Measurements from ENCODE around the gene SPDEF. TPM values are rescaled to one million over a fixed set of nuclear protein-coding genes. Genes with fewer than 3 reads are reported as not detected.

Gene SPDEF
- total RNA-seq, 4 donors from 2014 or later: 0.16 to 0.20 TPM; not detected in 2

GRCh38 chr6:34520645-34521462 lies 35.3 kb downstream of the SPDEF start:
- Histone ChIP-seq H3K27me3 (no peaks in the 10 kb centered on the region), H3K4me3 (no peak overlapping the region), H3K36me3 (no peaks in the 10 kb centered on the region), H3K4me1 (no peaks in the 10 kb centered on the region), H3K9me3 (no peaks in the 10 kb centered on the region), H3K27ac (no peak overlapping the region)
- DNase-seq (no peak), ATAC-seq (no peak)
- no peak for TF ChIP-seq POLR2A (IDR thresholded peaks at IDR 0.05)
- TF ChIP-seq CTCF (IDR thresholded peaks at IDR 0.05 in 4 of 5, conservative IDR thresholded peaks at IDR 0.05 in 1 of 5): no peak
- in situ Hi-C loops (cut with MboI; ENCODE audit: low sequenced_read_pairs in 4 of 4) (loop anchor here in 1 of 4 donors (10.0 kb wide), 1 partner anchor 84 kb away; no protein-coding TSS in a partner anchor), intact Hi-C loops (cut with DNase I; ENCODE audit: low total_unique reads) (no loop called here)

- Histone ChIP-seq H3K27ac (no peak overlapping the region), H3K27me3 (peaks cover 0 to 6% (median 5%) of the 10 kb centered on the region in 3 donors), H3K36me3 (no peaks in the 10 kb centered on the region), H3K4me1 (no peaks in the 10 kb centered on the region), H3K9me3 (no peaks in the 10 kb centered on the region), H3K4me3 (no peak overlapping the region)
- DNase-seq (no peak), ATAC-seq (no peak)
- no peak for TF ChIP-seq CTCF (IDR thresholded peaks at IDR 0.05 in 4 of 5, conservative IDR thresholded peaks at IDR 0.05 in 1 of 5)
- TF ChIP-seq POLR2A (IDR thresholded peaks at IDR 0.05): no peak
- in situ Hi-C loops (cut with MboI; ENCODE audit: low sequenced_read_pairs in 4 of 4): loop anchor here in 1 of 4 donors (10.0 kb wide), 1 partner anchor 85 kb away; no protein-coding TSS in a partner anchor
- intact Hi-C loops (cut with DNase I; ENCODE audit: low total_unique reads): no loop called here
Measured at GRCh38 chr6:34519971-34520644, 36.0 kb downstream of the SPDEF start.

GRCh38 chr6:34518669-34519365 lies 37.3 kb downstream of the SPDEF start:
- no peak overlapping the region for H3K4me3 ChIP-seq
- H3K27me3 ChIP-seq: peaks cover 0 to 10% (median 7%) of the 10 kb centered on the region in 3 donors
- TF ChIP-seq CTCF (IDR thresholded peaks at IDR 0.05 in 4 of 5, conservative IDR thresholded peaks at IDR 0.05 in 1 of 5) (no peak), POLR2A (IDR thresholded peaks at IDR 0.05) (no peak)
- H3K36me3 ChIP-seq: no peaks in the 10 kb centered on the region
- no peaks in the 10 kb centered on the region for H3K9me3 ChIP-seq
- in situ Hi-C loops (cut with MboI; ENCODE audit: low sequenced_read_pairs in 4 of 4): no loop called here
- DNase-seq (no peak), ATAC-seq (no peak)
- intact Hi-C loops (cut with DNase I; ENCODE audit: low total_unique reads): no loop called here
- no peaks in the 10 kb centered on the region for H3K4me1 ChIP-seq
- H3K27ac ChIP-seq: no peak overlapping the region

- H3K27me3 ChIP-seq: peaks cover 0 to 10% (median 7%) of the 10 kb centered on the region in 3 donors
- intact Hi-C loops (cut with DNase I; ENCODE audit: low total_unique reads) (no loop called here), in situ Hi-C loops (cut with MboI; ENCODE audit: low sequenced_read_pairs in 4 of 4) (no loop called here)
Measured at GRCh38 chr6:34517966-34518365, 38.2 kb downstream of the SPDEF start.

More at GRCh38 chr6:34517966-34518365, 38.2 kb downstream of the SPDEF start:
- Histone ChIP-seq H3K27ac (no peak overlapping the region), H3K4me1 (no peaks in the 10 kb centered on the region), H3K36me3 (no peaks in the 10 kb centered on the region), H3K4me3 (no peak overlapping the region), H3K9me3 (no peaks in the 10 kb centered on the region)
- ATAC-seq (no peak), DNase-seq (no peak)
- TF ChIP-seq POLR2A (IDR thresholded peaks at IDR 0.05) (no peak), CTCF (IDR thresholded peaks at IDR 0.05 in 4 of 5, conservative IDR thresholded peaks at IDR 0.05 in 1 of 5) (no peak)

All from gastrocnemius medialis (tissue), 4 donors.